ENCODE data around the gene CCIN.
"Not testable (repeated sequence)": the region's sequence is repeated elsewhere in the genome, so short reads cannot be mapped to it uniquely, and the experiment has no call there.

The CCIN gene

DNA sequence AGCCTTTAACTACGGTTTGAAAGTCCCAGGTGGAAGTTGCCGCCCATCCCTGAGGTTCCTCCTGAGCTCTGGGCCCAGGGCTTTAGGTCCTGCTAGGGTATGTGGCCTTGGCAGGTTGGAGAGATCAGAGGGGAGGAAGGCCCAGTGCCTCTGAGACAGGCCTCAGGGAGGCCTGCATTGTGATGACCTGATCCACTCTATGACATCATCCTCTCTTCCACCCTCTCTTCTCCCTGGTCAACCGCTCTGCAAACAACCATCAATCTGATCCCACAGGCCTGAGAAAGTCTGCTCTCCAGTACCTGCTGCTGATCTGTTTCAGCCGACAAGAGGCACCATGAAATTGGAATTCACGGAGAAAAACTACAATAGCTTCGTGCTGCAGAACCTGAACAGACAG lies at the start of gene CCIN:
Gene CCIN, plus strand, starts transcription at position 223 of the 400 bp plus-strand sequence. Its CDS starts 115 bp downstream, at position 338.
- no peak for DNase-seq (ENCODE audit: low read depth in 2 of 2)

DNA sequence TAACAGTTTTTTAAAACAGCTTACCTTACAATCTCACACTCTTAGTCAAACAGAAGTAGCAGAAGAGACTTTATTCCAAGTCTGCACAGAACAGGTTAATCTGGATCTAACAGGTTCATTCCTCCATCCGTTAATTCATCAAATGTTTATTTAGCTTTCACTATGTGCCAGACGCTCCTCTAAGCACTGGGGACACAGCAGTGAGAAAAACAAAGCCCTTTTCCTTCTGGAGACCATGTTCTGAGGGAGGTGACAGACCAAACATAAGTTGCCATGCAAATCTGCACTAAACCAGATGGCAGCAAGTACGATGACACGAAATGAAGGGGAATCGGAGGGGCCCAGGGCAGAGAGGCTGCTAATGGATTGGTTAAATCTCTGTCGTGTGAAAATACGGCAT lies 49.7 kb upstream of the CCIN start:
- no peak for DNase-seq (ENCODE audit: low read depth in 2 of 2)

DNA sequence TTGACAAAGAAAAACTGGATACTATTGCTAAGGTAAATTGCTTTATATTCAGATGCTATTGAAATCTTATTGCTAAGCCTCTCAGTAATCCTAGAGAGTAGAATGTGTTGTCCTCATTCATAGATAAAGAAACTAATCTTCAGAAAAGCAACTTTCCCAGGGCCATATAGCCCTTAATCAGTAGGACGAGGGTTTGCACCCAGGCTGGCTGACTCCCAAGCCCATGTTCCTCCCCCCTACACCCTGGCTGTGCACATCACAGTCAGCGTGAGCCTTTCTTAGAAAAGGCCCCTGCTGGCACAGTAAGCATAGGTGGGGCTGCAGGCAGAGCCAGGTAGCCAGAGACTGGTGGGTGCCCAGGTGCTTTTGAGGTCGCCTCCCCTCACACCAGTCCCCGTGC lies 48.5 kb upstream of the CCIN start:
- DNase-seq (ENCODE audit: low read depth in 2 of 2): no peak

DNA sequence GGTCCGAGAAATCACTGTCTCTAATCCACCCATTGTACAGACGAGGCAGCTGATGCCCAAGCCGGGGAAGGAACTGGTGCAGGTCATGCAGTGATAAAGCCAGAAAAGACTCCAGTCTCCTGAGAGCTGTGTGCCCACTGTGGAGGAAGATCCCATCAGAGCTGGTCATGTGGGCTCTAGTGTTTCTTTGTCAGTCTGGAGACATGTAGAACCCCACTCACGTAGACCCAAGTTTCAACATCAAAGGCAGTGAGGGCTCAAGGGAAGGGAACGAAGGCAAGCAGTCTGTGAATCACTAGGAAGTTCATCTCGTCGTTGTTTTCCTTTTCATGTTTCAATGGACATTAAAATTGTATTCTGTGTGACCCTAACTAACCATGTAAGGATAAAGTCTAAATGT lies 47.2 kb upstream of the CCIN start:
- no peak for DNase-seq (ENCODE audit: low read depth in 2 of 2)

DNA sequence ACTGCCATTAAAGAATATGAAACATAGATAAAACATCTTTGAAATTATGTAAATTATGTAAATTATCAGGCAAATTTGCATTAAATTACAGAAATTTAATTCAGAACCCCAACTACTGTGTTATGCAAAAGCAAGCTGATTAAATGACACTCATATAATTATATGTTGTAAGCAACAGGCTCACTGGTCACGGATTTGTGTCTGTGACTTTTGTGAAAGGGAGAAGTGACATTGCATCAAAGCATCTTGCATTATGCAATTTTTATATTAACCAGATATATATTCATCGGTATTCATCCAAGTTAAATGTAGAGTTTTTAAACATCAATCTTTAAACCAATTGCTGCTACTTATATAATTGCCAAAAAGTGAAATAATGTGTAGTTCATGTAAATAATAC lies 45.7 kb upstream of the CCIN start:
- no peak for DNase-seq (ENCODE audit: low read depth in 2 of 2)

DNA sequence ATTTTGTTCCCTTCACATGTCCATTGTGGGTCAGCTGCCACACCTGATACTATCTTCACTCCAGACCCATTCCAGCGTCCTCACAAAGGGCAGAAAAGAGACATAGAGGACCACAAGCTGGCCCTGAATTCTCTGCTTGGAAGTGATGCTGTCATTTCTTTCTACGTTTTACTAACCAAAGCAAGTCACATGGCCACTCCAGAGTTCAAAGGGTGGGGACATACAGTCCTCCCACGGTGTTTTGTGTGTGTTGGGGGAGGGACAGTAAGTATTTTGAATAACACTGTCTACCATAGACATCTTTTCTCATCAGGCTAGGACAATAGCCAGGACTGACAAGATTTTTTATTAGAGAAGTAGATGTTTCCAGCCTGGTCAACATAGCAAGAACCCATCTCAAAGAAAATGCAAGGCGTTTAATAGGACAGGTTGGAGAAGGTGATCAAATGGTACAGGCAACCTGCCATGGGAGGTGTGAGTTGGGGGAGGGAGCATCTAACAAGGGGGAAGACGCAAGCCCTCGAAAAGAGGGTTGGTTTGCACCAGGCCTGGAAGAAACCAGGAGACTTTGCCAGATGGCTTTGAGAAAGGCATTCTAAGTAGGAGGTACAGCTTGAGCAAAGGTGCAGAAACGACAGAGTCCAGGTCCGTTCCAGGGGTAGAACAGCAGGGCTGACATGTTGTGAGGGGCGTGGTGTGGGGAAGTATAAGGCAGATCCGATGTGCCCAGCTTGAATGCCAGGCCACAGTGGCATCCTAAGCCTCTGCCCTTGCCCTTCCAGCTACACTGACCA lies 43.9 kb upstream of the CCIN start:
- no peak for DNase-seq (ENCODE audit: low read depth in 2 of 2)

DNA sequence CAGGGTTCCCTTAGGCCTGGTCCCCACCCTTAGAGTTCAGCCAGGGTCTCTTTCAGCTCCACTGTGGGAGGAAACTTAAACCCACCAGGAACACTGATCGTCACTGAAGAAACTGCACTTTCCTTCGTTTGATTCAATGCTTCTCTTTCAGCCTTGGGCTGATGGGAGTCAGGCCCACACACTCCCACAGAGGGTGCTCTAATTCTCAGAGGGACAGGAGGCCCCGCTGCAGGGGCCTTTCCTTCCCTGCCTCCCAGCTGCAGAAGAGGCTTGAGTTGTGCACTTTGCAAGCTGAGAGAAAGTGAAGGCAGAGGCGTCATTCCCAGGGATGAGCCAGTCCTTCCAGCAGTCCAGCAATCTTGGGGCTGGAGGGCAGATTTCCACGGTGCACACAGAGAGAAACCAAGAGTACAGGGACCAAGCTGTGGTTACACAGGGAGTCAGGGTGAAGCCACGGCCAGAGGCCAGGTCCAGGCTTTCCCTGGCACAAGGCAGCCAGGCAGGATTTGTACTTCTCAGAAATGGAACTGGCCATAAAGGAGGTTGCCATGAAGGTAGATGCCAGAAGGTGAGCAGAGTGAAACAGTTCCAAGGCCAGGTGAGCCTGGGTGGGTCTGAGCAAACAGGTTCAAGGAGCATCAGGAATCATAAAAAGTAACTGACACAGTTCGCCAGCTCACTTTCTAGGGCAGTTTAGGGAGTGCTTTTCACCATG lies 43.0 kb upstream of the CCIN start:
- no peak for DNase-seq (ENCODE audit: low read depth in 2 of 2)

DNA sequence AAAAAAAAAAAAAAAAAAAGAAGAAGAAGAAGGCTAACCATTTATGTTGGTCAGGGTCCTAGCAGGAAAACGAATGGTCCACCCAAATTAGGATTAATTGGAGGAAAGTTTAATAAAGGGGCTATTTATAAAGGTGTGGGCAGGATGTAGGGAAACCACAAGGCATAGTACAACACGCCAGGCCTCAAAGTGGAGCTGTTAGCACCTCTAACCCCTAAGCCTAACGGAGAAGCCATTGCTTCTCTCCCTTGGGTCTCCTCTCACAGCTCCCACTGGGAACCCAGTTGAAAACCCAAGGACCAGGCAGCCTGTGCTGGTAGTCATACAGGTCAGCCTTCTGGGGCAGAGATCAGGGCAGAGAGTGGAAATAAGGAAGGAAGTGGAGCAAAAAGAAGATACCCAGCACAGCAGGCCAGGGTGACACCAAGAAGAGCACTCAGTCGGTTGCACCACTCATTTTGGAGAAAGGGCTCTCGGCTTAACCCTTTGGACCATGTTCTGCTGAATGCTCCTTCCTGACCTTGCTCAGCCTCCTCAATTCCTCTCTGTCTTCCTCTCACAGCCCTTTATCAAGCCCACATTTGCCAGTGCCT lies 41.4 kb upstream of the CCIN start:
- DNase-seq (ENCODE audit: low read depth in 2 of 2): no peak

DNA sequence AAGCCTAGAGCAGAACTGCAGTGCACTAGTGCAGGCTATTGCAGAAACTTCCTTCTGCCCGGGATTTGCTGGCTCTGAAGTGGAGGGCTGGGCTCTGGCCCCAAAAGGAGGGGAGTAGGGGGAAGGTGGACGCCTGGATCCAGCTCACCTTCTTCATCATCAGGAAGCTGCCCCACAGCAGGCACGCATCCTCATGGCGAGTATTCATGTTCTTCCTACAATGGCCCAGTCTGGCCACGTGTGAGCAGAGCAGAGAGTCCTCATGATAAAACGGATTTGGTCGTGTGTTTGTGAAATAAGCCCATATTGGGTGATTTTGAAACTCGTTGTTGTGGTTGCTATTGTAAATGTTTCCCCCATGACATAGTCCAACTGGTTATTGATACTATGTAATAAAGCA lies 40.8 kb upstream of the CCIN start:
- no peak for DNase-seq (ENCODE audit: low read depth in 2 of 2)

DNA sequence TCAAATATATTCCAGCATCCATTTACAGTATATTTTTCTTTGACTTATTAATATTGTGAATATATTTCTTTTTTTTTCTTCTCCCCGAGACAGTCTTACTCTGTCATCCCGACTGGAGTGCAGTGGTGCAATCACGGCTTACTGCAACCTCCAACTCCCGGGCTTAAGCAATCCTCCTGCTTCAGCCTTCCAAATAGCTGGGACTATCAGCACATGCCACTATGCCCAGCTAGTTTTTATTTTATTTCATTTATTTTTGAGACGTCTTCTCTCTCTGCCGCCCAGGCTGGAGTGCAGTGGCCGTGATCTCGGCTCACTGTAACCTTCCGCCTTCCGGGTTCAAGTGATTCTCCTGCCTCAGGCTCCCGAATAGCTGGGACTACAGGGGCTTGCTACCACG lies 40.0 kb upstream of the CCIN start:
- DNase-seq (ENCODE audit: low read depth in 2 of 2): no peak

DNA sequence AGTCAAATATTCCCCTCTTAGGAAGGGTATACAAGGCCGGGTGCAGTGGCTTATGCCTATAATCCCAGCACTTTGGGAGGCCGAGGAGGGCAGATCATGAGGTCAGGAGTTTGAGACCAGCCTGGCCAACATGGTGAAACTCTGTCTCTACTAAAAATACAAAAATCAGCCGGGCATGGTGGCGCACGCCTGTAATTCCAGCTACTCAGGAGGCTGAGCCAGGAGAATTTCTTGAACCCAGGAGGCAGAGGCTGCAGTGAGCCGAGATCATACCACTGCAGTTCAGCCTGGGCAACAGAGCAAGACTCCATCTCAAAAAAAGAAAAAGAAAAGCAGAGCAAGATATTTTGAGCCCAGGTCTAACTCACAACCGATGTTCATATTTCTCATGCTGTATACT lies 37.5 kb upstream of the CCIN start:
- DNase-seq (ENCODE audit: low read depth in 2 of 2): not testable (repeated sequence)

DNA sequence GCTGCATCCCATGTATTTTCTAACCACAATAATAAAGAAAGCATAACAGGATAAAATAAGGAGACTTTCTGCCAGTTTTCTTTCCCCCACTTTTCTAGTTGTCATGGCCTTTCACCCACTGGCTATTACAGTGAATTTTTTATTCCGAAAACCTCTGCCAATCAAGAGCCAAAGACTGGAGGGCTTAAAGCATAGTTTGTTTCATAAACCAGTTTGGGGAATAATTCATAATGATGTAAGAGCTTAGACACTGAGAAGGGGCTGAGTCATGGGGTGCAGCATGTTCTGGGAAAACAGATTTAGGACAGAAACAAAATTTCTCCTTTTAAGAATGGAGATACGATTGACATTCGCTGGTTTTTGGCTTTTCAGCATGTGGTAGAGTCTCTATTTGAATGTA lies 37.1 kb upstream of the CCIN start:
- no peak for DNase-seq (ENCODE audit: low read depth in 2 of 2)

DNA sequence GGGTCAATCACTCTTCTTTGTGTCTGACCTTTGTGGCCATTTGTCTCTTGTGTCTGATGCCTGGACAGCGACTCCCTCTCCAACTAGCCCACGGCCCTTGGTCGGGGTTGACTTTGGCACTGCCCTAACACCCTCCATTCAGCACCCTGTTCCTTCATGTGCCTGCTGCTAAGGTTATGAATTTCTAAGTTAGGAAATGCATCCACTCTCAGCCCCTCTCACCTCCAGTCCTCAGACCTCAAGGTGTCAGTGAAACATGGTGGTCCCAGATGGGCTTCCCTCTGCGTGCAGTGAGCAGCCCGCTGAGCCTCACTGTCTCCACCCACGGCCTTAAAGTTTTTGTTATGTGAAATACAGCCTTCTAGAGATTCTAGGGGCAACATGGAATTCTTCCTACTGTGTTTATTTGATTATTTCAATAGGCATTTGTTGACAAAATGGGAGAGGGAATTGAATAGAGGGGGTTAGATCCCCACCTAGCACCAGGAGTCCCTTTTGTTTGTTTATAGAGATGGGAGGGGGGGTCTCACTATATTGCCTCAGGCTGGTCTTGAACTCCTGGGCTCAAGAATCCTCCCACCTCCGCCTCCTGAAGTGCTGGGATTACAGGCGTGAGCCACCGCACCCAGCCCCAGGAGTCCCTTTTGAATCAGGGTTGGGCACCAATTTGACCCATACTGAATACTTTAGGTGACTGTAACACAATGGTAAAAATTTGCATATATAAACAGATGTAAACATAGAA lies 34.3 kb upstream of the CCIN start:
- DNase-seq (ENCODE audit: low read depth in 2 of 2): no peak

DNA sequence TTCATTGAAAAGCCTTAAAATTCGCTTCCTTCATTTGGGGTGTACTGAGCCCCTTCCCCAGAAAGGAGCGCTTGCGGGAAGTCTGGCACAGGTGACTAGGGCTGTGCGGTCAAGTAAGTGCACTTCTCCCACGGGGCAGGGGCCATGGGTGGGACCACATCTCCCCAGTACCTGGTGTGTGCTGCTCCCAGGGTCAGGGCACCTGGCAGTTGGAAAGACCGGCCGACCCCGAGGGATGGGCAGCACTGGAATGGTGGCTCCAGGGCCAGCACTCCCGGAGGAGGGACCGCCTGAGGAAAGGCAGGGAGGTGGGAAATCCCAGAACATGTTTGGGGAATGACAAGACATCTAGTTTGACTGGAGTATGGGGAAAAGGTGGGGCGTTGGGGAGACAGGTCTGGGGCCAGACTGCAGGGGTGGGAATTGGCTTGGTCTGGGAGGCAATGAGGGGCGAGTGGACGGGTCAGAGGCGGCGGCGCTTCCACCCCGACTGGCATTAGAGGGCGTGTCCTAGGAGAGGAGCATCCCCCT lies 33.4 kb upstream of the CCIN start:
- no peak for DNase-seq (ENCODE audit: low read depth in 2 of 2)

DNA sequence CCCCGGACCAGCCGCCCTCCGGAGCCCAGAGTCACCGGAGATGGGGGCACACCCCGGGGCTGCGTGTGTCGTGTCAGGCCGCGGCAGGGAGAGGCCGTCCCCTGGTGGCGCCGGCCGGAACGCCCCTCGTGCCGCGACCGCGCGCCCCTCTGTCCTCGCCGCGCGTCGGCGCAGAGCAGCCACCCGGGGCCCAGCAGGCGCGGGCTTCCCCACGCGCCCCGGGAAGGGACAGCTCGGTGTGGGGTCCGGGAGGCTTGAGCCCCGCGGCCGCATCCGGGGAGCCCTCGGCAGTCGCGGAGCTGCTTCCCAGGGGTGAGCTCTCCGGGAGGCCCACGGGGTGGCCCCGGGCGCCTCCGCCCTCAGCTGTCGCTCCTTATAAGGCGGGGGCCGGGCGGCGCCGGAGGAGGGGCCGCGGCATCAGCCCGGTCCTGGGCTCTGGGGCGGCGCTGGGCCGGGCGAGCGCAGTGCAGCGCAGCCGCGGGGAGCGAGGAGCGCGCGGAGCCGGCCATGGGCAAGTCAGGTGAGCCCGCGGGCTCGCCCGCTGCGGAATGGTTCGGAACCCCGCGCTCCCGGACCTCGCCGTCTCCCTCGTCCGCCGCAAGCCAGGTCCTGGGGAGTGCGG lies 32.8 kb upstream of the CCIN start, which contains the start of gene GLIPR2:
Gene GLIPR2, plus strand, starts transcription at position 462 of the 622 bp plus-strand sequence. Its CDS starts 46 bp downstream, at position 508.
- DNase-seq (ENCODE audit: low read depth in 2 of 2): peak; percentile 45 to 76

DNA sequence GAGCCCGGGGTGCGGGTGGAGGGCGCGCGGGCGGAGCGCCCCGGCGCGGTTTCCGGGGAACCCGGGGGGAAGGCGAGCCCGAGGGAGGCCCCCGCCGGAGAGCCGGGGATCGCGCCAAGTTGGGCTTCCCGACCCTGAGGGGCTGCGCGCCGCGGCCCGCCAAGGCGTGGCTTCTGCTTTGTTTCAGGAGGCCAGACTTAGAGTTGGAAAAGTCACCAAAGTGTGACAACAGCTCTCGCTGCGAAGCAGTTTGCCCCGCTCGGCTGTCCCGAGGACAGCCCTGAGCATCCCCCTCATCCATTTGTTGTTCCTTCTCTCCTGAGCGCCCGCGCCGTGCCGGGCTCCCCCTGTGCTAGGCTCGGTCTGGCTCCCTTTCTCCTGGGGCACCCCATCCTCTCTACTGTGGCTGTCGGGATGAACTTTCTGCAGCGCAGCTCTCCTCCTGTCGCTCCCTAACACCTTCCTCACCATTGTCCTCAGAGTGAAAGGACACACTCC lies 32.2 kb upstream of the CCIN start:
- no peak for DNase-seq (ENCODE audit: low read depth in 2 of 2)

DNA sequence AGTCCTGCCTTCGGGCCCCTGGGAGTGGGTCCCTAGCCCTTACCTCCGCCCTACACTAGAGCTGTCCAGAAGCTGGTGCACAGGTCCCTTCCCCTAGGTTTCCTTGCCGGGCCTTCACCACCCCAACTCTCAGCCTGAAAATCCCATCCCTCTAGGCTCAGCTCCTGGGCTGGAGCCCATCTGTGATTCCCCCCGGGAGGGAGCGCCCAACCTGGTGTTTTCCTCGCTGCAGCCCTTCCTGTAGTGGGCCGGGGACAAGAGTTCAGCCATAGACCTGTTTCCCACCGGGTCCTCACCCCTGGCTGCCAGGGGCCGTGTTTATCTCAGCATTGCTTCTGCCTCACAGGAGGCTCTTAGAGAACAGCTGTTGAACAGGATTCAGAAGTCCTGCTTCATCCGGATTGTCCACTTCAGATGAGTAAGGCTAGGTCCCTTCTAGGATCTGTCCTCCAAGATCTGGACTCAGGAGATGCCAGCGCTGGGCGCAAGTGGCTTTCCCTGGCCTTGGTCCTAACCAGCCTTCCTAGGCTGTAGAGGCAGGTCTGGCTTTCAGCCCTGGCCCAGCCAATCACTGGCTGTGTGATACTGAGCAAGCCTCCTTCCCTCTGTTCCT lies 31.7 kb upstream of the CCIN start:
- no peak for DNase-seq (ENCODE audit: low read depth in 2 of 2)

DNA sequence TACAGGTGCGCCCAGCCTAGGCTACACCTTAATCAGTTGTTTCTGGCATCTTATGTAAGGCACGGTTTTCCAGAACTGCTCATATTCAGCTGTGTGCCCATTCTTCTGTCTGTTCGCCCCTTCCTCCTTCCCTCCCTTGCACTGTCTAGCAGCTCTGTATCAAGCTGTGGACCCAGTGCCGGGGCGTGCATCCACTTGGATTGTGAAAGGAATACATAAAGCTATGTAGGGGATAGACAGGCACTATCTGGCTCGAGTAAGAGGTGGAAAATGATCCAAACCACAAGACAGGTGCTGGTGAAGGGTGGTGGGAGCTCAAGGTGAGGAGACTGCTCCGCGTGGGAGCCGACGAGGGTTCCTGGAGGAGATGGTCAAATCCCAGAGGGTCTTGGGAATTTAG lies 30.7 kb upstream of the CCIN start:
- no peak for DNase-seq (ENCODE audit: low read depth in 2 of 2)

DNA sequence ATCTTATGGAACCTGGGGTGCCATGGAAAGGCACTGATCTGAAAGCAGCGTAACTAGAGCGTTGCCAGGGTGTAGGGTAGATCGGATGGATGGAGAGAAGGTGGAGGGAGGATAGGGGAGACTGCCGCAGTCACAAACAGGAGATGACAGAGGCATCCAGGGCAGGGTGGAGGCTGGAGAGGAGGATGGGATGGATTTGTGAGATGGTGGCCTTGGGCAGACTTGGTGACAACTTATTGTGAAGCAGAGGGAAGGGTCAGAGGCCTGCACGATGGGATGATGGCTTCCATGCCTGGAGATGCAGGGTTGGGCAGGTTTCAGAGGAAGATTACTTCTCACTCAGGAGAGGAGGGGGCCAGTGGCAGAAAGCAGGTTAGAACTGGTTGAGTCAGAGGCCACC lies 30.3 kb upstream of the CCIN start:
- DNase-seq (ENCODE audit: low read depth in 2 of 2): no peak
